Measurements from ENCODE around the gene NAALADL2.
"Not testable (repeated sequence)": the region's sequence is repeated elsewhere in the genome, so short reads cannot be mapped to it uniquely, and the experiment has no call there.

NAALADL2 gene

DNA sequence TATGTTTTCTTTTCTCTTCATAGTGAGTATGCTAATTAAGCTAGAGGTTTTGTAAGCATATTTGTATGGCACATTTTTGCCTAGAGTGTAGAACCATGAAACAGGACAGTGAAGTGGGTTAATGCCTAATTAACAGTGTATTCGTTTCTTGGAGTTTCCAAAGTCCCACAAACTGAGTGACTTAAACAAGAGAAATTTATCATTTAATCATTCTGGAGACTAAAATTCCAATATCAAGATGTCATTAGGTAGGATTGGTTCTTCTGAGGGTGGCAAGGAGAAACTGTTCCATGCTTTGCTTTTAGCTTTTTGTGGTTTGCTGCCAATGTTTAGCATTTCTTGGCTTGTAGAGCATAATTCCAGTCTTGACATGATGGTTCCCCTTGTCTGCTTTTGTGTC is 734.2 kb downstream of the NAALADL2 start:
- DNase-seq (ENCODE audit: low read depth) = no peak

DNA sequence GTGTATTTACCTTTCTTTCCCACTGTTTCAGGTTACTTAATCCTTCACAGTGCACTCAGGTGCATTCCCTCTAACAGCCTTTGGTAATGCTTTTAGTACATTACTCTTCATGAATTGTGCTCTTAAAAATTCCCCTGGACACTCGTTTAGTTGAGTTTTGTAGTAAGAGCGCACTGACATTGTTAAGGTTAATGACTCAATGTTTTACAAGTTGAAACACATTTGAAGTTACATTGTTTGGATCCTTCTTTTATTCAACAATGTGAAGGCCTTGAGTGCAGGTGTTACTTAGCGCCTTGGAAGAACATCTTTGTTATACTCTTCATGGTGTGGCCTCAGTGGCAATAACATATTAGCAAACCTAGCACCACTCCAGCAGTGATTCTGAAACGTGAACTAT is 739.6 kb downstream of the NAALADL2 start:
- DNase-seq (ENCODE audit: low read depth) = no peak

DNA sequence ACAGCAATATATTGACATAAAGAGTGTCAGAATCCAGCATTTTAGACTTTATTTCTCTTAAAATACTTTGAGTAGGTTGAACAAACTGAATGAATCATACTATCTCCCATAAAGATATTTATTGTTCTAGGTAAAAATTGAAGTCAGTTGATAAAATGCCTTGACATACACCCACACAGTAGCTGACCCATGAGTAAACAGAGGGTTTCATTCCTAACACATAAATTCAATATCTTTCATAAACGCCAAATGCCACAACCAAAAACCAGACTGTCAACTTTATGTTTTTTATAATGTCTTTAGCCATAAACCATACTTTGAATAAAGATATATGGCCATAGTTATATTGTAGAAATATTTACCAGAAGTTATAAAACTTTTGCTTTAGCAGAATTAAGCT is 742.4 kb downstream of the NAALADL2 start:
- no peak for DNase-seq (ENCODE audit: low read depth)

DNA sequence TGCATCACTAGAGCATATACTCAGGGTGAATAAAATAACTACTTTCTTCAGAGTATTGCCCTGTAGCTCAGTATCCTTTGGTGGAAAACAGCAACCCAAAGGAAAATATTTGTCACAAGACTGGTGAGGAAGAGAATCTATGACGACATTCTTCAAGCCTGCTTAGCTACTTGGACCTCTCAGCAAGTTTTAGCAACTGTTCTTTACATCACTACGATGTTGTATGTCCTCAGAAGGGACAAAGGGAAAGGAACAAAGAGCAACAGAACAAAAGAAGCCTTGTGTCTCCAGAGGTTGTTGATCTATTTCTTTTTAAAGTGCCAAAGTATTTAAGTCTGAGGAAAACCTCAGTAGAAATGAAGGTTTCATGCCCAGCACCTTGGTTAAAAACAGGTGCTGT is 746.7 kb downstream of the NAALADL2 start:
- DNase-seq (ENCODE audit: low read depth) = no peak

DNA sequence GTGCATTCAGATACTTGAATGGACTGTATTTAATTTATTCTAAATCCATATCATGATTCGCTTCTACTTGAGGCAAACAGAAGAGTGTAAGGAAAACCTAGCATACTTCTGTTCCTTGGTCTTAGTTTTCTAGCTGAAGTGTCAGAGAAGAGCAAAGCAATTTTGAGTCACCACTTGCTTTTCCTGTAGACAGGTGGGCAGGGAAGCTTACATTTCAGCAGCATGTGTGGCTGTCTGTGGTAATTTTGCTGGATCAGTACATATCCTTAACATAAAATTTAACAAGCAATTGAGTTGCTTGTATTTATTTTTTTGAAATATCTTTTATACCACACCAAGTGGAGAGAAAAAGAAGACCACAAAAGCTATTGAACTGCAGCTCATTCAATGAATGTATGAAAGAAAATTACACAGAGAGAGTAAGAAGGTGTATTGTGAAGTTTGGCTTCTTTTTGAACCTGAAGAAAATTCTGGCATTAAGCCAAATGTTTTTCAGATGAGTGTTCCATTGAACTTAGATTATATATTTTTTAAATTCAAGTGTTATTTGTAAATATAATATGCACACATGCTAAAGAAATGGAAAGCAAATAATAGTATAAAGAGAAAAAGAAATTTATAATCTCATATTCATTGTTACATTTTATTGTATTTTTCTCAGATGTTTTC is 747.6 kb downstream of the NAALADL2 start:
- DNase-seq (ENCODE audit: low read depth) = no peak

DNA sequence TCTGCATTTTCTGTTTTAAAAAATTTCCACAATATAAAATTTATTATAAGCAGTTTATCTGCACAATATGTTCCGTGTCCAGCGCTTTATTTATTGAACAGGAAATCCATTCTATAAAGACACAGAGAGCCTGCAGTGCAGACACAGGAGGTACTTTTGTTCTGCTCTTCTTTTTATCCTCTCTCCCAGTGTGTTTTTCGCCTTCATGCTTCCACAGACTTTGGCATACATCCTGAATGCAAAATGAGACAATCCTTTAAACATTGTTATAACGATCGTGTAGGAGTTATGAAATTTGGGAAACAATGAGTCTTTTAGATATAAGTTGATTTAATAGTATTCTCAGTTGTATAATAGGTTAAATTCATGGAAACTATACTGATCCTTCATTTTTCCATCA is 749.2 kb downstream of the NAALADL2 start:
- DNase-seq (ENCODE audit: low read depth) = no peak

DNA sequence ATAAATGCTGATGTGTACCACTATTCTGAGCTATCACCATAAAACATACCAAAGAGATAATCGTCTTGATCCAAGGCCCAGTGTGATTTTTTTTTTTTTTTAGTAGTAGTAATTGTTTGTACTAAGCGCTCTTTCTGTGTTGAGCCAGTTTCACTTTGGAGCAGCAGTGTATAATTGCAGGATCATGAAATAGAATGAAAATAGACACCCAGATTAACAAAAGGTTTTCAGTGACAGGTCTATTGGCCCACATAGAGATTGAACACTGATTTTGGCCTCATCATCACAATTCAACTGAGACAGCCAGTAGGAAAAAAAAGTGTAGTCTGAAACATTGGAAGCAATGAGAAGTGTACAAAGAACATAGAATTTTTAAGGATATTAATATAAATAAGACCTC is 749.8 kb downstream of the NAALADL2 start:
- DNase-seq (ENCODE audit: low read depth) = no peak

DNA sequence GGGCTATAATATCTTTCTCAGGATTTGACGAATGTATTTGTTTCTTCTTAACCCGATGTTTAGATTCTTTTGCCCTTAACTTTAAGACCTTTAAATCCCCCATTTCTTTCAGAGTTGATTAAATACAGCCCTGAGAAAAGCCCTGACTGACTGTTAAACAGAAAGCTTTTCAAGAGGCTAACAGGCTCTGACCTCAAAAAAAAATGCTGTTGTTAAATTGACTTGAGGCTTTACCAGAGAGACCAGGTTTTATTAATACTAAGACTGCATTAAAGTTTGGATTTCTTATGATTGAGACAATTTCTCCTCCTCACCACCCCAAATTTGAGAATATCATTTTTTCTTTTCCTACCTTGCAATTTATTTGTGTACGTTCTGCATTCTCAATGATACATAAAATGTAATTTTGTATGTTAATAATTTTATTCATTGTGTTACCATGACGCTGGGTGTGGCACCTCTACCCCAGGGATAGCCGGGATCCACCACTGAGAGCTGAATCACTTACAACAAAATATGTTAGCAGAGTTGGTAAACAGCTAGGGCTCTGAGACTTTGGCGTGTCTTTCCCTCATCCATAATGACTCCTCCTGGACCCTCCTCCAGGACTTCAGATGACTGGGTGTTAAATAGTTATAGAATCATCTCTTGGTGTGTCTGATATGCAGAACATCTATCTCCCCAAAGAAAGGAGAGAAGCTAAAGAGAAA is 753.5 kb downstream of the NAALADL2 start:
- DNase-seq (ENCODE audit: low read depth) = no peak

DNA sequence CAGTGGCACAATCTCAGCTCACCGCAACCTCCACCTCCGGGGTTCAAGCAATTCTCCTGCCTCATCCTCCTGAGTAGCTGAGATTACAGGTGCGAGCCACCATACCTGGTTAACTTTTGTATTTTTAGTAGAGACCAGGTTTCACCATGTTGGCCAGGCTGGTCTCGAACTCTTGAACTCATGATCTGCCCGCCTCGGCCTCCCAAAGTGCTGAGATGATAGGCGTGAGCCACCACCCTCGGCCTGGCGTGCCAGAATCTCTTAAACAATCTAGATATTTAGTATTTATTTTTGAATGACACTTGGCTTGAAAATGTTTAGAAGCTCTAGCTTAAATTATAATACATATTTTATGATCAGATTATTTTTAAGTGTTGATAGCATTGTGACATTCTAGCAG is 755.0 kb downstream of the NAALADL2 start:
- not testable (repeated sequence) for DNase-seq (ENCODE audit: low read depth)

DNA sequence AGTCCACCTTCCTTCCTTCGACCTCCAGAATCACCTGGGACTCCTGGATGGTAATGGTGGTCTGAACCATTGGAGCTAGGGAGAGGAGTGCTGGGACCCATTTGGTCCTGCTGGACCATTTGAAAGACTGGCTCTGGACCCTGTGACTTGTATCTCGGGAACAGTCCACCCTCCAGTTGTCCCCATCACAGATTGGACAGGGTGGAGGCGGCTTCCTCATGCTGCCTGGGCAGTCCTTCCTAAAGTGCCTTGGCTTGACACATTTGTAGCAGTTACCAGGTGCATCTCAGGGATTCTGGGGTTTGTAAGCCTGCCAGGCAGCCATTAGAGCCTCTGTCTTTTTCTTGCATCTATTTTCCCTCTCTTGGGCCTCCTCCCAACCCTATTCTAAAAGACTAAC is 758.1 kb downstream of the NAALADL2 start:
- no peak for DNase-seq (ENCODE audit: low read depth)

DNA sequence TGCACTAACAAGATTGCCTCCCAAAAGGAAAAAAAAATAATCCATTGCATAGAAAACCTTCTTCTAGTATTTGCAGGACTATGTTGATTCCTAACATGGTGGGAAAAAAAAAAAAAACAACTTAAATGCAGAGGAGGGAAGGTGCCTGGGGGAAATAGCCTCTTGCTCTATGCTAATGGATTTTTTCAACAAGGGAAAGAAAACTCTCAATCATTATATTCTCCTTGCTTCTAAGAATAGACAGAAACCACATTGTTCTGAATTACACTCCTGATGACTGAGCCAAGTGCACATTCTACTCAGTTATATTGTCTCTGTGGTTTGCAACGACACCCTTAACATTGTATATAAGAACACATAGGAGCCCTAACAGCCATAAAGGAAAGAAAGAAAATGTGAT is 760.2 kb downstream of the NAALADL2 start:
- no peak for DNase-seq (ENCODE audit: low read depth)

DNA sequence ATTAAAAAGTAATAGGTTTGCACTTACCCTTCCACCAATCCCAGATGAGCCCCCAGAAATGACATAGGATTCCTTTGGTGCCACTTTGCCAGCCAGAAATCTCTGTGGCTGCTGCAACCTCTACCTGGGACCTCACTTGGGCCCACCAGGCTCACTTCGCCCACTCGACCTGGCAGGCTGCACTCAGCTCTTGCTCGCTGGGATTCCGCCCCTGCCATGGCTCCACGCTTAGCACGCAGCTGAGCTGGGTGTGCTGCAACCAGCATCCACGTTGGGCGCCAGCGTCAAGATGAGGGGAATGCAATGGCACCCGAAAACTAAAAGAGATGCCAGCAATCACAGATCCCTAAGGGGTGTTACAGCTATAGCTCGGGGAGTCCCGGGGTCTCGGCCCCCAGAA is 761.0 kb downstream of the NAALADL2 start:
- no peak for DNase-seq (ENCODE audit: low read depth)

DNA sequence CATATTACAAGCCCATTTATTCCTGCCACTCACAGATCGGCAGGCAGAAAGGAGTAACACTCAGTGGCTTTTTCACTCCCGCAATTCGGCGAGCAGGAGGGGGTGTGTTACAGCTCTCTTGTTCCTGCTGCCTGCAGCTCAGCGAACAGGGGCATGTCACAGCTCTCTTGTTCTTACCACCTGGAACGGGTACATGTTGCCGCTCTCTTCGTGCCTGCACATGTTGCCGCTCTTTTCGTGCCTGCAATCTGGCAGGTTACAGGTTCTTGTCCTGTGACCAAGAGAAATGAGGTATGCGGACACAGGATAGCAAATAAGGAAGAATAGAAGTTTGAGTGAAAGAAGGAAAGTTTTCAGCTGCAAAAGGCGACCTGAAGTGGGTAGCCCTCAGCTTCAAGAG is 761.4 kb downstream of the NAALADL2 start:
- DNase-seq (ENCODE audit: low read depth) = no peak

DNA sequence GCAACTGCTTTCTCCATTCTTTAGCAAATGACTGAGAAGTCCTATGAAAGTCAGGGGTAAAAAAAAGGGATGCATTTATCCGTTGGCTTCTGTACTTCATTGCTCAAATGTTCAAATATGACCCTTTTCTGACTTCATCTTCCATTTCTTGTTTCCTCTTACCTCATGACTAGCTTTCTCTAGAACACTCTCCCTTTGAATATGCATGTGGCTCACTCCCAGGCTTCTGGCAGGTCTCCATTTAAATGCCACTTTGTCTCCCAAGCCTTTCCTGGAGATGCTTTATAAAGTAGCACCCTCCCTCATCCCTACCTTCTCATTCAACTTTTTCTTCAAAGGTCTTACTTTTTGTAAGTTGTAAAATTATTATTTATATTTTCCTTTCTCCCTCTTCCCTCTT is 781.8 kb downstream of the NAALADL2 start:
- DNase-seq (ENCODE audit: low read depth) = no peak

DNA sequence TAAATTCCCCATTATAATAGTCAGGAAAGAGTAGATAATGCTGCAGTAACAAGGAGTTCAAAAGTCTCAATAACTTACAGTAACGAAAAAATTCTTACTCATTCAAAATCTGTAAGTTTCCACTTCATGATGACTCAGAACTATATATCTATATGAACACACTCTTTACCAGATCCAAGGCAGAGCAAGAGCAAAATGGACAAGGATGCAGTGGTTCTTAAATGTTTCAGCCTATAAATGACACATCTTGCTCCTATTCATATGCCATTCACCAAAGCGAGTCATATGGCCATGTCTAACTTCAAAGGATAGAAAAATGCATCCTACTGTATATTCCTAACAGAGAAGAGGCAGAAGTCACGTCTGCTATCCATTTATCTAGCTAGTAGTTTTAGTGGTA is 787.7 kb downstream of the NAALADL2 start:
- no peak for DNase-seq (ENCODE audit: low read depth)

DNA sequence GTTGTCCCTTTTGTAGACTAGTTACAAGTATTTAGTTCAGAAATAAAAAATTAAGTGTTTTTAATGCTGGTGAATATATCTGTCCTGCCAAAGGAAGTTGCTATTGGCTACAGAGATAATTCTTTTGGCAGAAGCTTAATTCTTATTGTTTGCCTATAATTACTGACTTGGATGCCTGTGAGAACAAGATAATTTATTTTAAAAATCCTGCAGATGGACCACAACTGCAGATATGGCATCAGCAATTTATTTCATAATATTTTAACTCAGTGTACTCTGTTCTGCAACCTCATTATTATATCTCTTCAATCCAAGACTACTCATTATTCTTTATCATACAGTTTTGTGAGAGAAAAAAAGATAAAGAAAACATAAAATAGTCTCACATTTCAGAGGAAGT is 789.8 kb downstream of the NAALADL2 start:
- no peak for DNase-seq (ENCODE audit: low read depth)

DNA sequence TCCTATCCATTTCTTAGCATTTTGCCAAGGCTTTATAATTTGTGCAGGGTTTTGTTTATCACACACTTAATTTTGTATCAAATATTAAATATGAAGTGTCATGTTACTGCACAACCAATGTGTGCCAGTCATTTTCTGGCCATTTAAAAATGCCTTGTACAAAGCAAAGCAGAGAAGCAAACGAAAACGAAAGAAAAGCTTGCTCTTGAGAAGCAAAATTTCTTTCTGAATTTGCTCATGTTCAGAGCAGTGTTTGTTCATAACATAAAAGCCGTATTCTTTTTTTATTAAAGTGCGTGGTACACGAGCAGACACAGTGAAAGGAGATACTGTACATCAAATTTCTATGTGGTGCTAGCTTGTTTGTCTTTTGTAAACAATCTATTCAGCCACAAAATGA is 792.6 kb downstream of the NAALADL2 start:
- DNase-seq (ENCODE audit: low read depth) = no peak

DNA sequence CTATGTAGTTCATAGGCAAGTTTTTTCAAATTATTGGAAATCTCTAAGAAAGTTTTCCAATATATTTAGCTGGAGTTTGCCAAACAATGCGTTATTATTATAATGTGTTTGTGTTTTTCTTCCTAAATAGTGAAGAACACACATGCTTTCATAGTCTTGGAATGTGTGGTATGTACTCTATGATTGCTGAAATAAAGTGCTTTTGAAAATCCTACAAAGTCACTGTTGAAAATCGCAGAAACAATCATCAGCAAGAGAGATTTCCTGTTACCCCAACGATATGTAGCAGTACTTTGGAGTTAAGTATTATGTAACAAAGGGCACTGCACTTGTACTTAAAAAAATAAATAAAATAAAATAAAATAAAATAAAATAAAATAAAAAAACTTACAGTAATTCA is 796.2 kb downstream of the NAALADL2 start:
- DNase-seq (ENCODE audit: low read depth) = no peak

DNA sequence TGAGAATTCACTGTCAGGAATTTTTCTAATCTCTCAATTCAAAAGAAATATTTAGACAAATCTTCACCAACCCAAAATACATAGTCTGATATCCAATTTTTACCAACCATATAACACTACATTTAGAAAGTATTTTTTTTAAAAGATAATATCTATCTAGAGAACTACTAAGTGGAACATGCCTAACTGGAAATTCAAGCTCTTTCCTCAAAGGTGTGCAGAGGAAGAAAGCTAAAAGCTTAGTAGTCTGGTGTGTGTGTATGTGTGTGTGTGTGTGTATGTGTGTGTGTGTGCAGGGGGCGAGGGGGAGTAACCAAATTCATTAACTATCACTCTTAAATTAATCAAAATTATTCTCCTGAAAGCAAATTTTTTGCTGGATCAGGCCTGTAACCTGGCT is 797.3 kb downstream of the NAALADL2 start:
- DNase-seq (ENCODE audit: low read depth) = no peak

DNA sequence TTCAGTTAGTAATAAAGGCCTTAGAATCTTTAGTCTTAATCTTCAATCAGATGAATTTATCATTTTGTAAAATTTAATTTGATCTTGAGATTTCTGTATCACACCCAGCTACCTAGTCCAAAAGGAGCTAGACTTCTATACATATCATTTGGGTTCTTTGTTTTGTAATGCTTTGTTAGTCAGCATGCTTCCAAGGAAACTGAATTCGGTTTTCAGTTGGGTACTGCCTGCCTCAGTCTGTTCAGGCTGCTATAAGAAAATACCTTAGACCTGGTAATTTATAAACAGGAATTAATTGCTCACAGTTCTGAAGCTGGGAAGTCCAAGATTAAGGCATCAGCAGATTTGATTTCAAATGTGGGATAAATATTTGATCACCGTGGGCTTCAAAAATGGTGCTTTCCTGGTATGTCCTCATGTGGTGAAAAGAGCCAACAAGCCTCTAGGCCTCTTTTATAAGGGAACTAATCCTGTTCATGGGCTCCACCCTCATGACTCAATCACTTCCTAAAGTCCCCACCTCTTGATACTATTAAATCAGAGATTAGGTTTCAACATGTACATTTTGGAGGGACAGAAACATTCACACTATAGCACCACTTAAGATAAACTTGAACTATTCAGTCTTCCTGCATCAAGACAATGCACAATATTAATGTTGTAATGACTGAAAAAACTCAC is 800.7 kb downstream of the NAALADL2 start:
- DNase-seq (ENCODE audit: low read depth) = no peak

DNA sequence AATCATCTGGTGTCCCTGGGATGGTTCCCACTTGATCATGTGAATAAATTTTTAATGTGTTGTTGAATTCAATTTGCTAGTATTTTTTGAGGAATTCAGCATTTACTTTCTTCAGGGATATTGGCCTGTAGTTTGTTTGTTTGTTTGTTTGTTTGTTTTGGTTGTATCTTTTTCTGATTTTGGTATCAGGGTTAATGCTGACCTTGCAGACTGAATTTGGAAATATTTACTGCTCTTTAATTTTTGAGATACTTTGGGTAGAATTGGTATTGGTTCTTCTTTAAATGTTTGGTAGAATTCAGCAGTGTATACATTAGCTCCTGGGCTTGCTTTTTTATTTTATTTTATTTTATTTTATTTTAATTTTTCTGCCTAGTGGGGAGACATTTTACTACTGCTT is 803.7 kb downstream of the NAALADL2 start:
- no peak for DNase-seq (ENCODE audit: low read depth)

DNA sequence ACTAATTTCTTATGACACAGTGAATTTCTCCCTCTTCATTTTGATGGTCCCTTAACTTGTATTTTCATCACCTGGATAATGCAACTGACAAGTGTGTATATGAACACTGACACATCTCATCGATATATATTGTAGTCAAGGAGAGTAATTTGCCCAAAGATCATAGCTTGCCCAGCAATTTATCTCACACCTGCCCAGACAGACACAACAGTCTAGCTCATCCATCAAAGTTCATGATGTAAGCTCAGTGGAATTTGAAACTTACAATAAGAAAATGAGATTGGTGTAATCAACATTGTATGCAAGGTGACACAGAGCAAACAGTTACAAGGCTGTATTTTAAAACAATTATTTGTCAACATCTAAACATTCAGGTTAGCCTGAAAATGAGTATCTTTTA is 805.8 kb downstream of the NAALADL2 start:
- no peak for DNase-seq (ENCODE audit: low read depth)

DNA sequence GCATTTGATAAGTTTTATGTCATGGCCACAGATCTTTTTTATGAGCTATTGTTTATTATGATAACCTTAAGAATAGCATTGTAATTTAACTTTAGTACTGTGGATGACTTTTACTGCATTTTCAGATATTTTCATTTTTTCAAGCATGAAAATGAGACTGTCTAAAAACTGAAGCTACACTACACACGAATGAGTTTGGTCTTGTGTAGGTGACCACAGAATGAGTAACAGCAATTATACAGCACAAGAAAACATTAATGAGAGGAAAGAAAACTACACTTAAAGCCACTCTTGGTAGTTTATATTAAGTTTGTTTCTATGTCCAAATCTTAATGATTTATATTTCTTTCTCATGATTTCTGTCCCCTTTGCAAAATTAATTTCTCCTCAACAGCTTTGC is 809.2 kb downstream of the NAALADL2 start:
- no peak for DNase-seq (ENCODE audit: low read depth)

DNA sequence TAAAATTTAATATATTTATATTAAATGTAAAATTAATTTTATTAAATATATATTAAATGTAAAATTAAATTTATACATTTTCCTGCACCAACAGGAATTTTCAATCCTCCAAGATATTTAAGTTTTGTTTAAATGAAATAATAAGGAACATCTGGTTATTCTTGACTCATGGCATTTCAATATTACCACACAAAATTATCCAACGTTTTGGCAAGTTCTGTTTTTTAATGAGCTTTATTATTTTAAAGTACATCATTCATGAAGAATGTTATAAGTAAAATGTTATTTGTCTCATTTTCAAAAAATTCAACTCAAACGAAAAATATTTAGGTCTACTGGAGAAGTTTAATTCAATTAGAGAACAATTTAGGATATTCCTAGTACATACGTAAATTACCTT is 811.4 kb downstream of the NAALADL2 start:
- no peak for DNase-seq (ENCODE audit: low read depth)

Data from stimulated activated CD8-positive, alpha-beta memory T cell treated with anti-CD3 and anti-CD28 coated beads, Interleukin-15, amount 100 ng/mL, for 1 hour (primary cell).